Anterior cingulate cortex (tissue), 58 donors: ENCODE results near the gene MEGF9.
"Not testable (repeated sequence)": the region's sequence is repeated elsewhere in the genome, so short reads cannot be mapped to it uniquely, and the experiment has no call there.

ENCODE experiments used
- DNase-seq, 58 donors: peaks; one replicate each; lab custom pipeline; 2025; lab: John Stamatoyannopoulos, UW

The MEGF9 gene

DNA sequence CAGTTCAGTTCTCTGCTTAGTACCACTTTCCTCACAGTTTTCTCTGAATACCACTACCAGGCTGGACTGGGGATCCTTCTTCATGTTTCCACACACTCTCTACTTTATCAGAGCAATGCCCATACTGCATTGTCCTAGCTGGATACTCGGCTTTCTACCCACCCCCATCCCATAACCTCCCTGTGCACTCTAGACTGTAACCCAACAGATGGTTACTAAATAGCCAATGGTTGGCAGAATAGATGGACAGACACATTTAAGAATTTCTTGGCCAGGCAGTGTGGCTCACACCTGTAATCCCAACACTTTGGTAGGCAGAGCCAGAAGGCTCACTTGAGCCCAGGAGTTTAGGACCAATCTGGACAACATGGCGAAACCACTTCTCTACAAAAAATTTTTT, 157.1 kb downstream of the MEGF9 start:
- DNase-seq, result no peak

DNA sequence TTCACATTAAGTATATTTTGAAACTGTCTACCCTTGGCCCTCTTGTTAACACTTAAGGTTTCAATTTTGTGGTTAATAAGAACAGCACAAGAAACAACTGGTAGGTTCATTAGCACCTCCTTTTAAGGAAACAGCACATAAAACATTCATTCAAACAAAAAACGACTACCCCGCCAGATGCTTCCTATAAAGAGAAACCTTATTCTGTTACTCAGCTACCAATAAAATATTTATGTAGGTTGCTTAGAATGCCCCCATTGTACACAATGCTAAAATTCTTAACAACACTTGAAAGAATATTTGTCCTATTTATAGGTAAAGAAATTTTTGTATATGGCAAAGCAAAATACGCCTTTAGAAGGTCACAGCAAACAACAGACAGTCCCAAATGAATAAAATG, 157.5 kb downstream of the MEGF9 start:
- no peak for DNase-seq

DNA sequence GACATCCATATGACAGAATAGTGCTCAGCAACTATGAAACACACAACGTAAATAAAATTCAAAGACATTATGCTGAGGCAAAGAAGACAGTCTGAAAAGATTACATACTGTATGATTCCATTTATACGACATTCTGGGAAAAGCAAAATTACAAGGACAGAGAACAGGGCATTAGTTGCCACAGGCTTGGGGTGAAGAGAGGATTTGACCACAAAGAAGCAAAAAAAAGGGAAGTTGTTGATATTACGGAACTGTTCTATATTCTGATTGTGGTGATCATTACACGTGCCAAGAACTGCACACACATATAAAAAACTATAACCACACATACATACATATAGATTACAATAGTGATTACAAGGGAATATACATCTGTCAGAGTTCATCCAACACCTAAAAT, 158.4 kb downstream of the MEGF9 start:
- no peak for DNase-seq

DNA sequence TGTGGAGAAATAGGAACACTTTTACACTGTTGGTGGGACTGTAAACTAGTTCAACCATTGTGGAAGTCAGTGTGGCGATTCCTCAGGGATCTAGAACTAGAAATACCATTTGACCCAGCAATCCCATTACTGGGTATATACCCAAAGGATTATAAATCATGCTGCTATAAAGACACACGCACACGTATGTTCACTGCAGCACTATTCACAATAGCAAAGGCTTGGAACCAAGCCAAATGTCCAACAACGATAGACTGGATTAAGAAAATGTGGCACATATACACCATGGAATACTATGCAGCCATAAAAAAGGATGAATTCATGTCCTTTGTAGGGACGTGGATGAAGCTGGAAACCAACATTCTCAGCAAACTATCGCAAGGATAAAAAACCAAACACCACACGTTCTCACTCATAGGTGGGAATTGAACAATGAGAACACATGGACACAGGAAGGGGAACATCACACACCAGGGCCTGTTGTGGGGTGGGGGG, 162.0 kb downstream of the MEGF9 start:
- not testable (repeated sequence) for DNase-seq
